AG10803 (cell line): Measurements from ENCODE around the gene RET.
A peak's percentile ranks its signal among the peaks of the same experiment; 100 is the strongest.

Experiments
- DNase-seq: peaks from one replicate; pipeline ENCODE4 v3.0.0; 2010; ENCODE audit warnings: low read depth
- H3K4me3 ChIP-seq: 2 replicates; pipeline ENCODE4 v1.5.1; 2011; ENCODE audit warnings: mild to moderate bottlenecking, low read length, control low read depth
- TF ChIP-seq, protein P1 (sequence below): conservative IDR thresholded peaks from 2 replicates; pipeline ENCODE4 v1.5.1; 2011; ENCODE audit warnings: mild to moderate bottlenecking, low read length, control low read depth, inconsistent platforms

Gene RET

DNA sequence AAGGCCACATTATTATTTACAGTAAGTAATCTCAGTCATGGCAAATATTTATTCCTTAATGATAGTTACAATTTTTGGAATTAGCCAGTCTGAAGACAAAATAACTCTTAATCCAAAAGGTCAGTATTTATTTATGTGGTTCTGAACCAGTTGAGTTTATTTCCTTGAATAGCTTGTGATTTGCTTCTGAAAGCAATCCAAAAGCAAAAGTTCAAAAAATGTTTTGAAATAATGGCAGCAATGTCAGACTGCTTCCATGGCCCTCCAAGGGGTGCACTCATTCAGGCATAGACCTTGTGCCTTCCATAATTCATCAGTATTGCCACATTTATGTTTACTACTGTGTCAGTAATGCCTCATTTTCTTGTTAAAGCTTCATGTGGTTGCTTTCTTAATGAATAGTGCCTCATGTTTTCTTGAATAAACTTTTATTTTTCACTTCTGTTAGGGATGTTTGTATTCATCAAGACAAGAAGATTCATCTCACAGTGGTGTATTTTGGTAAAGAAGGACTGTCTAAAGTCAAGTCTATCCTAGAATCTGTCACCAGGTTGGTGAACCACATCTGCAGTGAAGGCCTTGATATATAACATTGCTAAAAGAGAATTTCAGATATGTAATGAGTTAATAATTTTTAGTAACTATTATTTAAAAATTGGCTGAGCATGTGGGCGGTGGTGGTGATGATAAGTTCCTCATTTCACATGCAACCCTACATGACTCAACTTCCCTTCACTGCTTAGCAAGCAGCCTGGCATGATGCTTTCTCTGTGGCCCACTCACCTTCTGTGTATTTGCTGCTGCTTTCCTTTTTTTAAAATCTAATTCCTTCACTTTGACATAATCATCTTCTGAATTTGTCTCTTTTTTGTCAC lies 83.4 kb downstream of the RET start:
- peak; percentile 84 for DNase-seq
- H3K4me3 ChIP-seq: no peak overlapping the region
- TF ChIP-seq, protein P1, sequence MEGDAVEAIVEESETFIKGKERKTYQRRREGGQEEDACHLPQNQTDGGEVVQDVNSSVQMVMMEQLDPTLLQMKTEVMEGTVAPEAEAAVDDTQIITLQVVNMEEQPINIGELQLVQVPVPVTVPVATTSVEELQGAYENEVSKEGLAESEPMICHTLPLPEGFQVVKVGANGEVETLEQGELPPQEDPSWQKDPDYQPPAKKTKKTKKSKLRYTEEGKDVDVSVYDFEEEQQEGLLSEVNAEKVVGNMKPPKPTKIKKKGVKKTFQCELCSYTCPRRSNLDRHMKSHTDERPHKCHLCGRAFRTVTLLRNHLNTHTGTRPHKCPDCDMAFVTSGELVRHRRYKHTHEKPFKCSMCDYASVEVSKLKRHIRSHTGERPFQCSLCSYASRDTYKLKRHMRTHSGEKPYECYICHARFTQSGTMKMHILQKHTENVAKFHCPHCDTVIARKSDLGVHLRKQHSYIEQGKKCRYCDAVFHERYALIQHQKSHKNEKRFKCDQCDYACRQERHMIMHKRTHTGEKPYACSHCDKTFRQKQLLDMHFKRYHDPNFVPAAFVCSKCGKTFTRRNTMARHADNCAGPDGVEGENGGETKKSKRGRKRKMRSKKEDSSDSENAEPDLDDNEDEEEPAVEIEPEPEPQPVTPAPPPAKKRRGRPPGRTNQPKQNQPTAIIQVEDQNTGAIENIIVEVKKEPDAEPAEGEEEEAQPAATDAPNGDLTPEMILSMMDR: no peak

GRCh38 chr10:43160921-43161255 lies 84.0 kb downstream of the RET start:
- DNase-seq: no peak
- H3K4me3 ChIP-seq: no peak overlapping the region
- TF ChIP-seq, protein P1: no peak

DNA sequence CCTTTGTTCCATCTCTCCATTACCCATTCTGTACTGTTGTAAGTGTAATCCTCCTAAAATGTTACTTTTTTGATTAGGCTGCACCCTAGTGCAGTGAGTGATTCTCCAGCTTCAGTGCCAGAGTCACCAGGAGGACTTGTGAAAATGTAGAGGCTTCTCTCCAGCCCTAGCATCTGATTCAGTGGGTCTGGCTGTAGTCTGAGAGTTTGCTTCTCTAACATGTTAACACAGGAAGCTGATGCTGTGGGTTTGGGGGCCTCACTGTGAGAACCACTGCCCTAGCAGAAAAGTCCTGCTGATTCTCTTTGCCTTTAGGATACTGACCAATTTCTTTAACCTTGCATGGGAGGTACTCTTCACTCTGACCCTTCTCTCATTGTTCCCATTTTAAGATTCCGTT lies 85.7 kb downstream of the RET start:
- TF ChIP-seq, protein P1: no peak
- no peak overlapping the region for H3K4me3 ChIP-seq
- DNase-seq: no peak

DNA sequence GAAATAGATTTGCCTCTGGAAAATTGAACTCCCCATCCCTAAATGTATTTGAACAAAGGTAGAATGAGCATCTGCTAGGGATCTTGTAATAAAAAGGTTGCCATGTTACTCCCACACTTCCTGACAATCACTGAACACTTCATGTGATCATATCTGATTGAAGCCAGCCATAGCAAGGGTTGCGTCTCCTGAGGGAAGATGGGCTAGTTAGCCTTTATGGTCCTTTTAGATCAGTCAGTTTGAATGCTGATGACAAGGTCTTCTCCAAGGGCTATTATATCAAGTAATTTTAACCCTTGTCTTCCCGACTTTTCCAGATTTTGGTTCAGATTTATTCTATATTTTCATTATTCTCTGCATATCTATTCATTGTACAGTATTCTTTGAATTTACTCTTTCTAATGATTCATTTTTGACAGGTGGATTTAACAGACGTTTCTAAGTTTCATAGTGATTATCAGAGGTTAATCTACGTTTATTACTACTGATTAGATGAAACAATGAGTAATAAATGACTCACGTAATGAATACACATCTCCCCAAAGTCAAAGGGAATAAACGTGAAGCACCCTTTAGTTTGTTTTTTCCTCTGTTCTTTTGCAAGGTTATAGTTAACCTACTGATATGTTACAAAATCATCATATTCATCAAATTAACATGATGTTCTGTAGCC lies 89.5 kb downstream of the RET start:
- no peak for DNase-seq
- TF ChIP-seq, protein P1: no peak
- no peak overlapping the region for H3K4me3 ChIP-seq

GRCh38 chr10:43166880-43167497 lies 90.1 kb downstream of the RET start:
- TF ChIP-seq, protein P1: no peak
- DNase-seq: no peak
- H3K4me3 ChIP-seq: no peak overlapping the region

DNA sequence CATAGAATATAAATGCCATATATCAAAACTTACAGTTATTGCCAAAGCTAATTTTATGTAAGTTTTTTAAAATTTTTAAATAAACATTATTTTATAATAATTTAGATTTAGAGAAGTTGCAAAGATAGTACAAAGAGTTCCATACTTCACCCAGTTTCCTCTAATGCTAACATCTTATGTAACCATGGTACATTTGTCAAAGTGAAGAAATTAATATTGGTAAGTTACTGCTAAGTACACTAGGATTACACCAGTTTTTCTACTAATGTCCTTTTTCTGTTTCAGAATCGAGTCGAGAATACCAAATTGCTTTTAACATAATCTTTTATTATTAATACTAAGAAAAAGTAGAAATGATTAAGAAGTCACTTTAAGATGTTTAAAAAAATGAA lies 90.6 kb downstream of the RET start:
- no peak for DNase-seq
- TF ChIP-seq, protein P1: no peak
- no peak overlapping the region for H3K4me3 ChIP-seq
